T47D (cell line): ENCODE data around the gene NFE2L3.
"Not testable (repeated sequence)": the region's sequence is repeated elsewhere in the genome, so short reads cannot be mapped to it uniquely, and the experiment has no call there.

Experiments
- DNase-seq, 2 experiments: peaks; one replicate each; pipeline versions ENCODE4 v3.0.0 to v3.0.0-alpha.2; 2011 to 2012; ENCODE audit warnings: low read depth in 1 of 2, low spot score in 1 of 2
- JUND ChIP-seq: IDR thresholded peaks from 2 replicates; pipeline ENCODE4 v1.6.1; 2012; ENCODE audit warnings: low read depth
- in situ Hi-C: cut with HindIII; loops from 2 replicates; pipeline ENCODE4 v1.10.0; 2016; ENCODE audit warnings: low sequenced_read_pairs, low pct_unique_long_range_greater_than_20kb

The NFE2L3 gene

DNA sequence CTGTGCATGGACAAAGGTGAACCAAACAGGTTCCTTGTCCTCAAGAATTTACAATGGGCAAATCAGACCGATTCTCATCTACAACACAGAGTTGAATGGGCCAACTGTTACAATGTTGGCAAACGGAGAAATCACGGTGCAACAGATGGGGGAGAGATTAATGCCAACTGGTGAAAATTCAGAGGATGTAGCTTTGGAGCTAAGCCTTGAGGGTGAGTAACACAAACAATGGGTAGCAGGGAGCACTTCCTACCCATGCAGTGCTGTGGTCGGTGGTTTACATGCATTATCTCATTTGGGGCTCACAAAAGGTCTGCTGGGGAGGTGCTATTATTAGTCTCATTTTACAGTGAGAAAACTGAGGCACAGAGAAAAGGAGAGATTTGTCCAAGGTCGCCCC lies 902 bp upstream of the NFE2L3 start:
- in situ Hi-C loops = no loop called here
- TF ChIP-seq JUND = no peak
- DNase-seq = no peak

DNA sequence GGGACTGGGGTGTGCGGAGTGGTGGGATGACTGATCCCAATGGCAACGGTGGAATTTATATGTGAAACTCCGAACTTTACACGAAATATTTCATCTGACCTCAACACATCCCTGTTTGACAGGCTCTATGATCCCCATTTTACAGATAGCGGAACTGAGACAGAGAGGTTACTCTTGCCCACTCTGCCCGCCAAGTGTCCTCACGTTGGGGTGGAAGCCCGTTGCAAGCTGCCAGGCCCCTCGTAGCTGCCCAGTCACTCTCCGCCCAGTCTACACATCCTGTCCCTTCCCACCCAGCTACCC lies 397 bp upstream of the NFE2L3 start:
- DNase-seq = no peak
- no peak for TF ChIP-seq JUND
- in situ Hi-C loops = no loop called here

DNA sequence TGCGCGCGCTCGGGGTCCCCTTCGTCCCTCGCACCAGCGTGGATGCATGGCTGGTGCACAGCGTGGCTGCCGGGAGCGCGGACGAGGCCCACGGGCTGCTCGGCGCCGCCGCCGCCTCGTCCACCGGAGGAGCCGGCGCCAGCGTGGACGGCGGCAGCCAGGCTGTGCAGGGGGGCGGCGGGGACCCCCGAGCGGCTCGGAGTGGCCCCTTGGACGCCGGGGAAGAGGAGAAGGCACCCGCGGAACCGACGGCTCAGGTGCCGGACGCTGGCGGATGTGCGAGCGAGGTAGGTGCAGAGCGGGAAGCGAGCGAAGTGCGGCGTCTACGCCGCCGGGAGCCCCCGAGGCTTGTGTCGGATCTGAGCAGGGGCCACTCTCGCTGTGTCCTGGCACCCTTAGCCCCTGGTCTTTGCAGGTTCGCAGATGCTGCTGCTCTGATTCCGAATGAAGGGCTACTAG lies 813 bp downstream of the NFE2L3 start:
- DNase-seq, in situ Hi-C loops: not testable (repeated sequence)

DNA sequence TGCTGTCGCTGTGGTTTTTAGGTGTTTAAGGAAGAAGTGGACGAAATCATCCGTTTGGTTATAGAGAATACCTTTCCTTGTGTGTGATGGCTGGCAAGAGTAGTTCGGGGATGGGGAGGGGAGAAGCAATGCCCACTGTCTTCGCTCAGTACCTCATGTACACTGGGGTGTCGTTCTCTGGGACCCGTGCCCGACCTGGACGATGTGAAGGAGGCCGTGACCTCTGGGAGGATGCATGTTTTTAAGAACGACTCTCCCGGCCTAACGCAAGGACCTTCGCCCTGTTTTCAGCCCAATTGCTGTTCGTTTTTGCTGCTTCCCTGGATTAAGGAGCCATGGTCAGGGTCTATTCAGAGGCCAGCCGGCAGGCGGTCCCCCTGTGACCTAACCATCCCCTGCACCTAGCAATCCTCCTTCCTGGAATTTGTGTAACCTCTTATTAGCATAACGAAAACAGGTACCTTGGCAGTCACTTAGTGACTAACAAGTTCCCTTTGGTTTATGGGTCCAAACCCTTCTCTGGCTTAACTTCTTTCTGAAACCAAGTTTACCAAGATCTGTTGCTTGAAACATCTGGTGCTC lies 1.3 kb downstream of the NFE2L3 start:
- in situ Hi-C loops = no loop called here
- TF ChIP-seq JUND = no peak
- no peak for DNase-seq

DNA sequence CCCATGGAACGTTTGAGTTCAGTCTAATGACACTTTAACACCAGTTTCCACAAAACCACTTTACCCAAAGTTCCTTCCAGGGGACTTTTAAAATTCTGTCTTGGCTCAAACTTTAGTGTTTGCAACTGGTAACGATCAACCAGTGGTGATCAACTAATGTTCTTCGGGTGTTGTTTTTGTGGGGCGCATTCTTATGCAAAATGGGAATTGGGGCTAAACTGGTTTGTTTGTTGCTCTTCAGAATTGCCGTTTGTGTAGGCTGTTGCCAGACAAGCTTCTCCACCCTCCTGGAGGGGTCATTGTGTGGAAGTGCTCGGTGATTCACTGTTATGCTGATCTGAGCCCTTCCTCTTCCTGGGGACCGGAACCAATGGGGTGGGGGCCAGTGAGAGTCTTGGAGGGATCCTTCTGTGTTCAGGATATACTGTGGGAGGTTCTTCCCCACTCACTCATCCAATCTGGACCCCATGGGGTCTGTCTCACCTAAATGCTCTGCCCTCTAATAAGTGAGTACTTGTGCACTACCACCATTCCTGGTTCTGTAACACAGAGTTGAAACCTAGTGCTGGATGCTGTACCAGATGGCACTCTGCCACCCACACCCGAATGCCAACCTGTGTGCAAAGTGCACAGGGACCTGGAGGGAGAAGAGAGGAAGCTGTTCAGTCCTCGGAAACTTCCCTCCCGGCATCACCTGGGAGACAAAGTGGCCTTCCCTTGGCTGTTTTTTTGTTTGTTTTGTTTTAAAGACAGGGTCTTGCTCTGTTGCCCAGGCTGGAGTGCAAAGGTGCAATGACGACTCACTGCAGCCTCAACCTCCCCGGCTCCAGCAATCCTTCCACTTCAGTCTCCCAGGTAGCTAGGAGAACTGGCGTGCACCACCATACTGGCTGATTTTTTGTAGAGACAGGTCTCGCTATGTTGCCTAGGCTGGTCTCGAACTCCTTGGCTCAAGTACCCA lies 2.1 kb downstream of the NFE2L3 start:
- in situ Hi-C loops = no loop called here
- no peak for DNase-seq
- no peak for TF ChIP-seq JUND

DNA sequence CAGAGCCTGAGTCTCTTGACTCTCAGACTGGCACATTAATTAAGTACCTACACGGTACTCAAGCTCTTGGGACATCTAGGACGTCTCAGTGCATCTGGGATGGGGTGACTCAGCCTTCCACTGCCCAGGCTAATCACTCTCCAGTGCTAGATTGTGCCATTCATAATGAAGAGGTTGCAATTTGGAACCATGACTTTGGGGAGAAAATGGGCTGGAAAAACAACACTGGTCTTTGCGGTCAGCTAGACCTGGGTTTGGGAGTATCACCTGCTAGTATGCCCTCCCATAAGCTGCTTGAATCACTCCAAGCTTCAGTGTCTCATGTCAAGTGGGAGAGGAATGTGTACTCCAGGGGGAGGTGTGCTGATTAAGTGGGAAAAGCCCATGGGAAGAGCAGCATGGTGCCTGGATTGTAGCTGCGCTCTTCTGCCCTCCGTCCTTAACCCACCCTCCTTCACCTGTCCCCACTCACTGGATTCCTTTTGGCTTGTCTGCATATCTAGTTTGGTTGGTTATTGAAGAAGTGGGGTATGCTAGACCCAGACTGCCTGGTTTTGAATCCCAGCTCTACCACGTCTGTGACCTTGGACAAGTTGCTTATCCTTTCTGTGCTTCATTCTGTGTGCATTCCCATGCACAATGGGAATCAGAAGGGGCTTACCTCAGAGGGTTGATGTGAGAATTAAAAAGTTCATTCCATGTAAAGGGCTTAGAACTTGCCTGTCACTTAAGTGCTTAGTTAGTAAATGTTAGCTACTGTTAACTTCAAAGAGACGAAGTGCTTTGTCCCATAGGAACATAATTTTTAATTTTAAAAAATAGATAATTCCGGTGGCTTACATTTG lies 3.8 kb downstream of the NFE2L3 start:
- in situ Hi-C loops = no loop called here
- no peak for DNase-seq
- TF ChIP-seq JUND = no peak

DNA sequence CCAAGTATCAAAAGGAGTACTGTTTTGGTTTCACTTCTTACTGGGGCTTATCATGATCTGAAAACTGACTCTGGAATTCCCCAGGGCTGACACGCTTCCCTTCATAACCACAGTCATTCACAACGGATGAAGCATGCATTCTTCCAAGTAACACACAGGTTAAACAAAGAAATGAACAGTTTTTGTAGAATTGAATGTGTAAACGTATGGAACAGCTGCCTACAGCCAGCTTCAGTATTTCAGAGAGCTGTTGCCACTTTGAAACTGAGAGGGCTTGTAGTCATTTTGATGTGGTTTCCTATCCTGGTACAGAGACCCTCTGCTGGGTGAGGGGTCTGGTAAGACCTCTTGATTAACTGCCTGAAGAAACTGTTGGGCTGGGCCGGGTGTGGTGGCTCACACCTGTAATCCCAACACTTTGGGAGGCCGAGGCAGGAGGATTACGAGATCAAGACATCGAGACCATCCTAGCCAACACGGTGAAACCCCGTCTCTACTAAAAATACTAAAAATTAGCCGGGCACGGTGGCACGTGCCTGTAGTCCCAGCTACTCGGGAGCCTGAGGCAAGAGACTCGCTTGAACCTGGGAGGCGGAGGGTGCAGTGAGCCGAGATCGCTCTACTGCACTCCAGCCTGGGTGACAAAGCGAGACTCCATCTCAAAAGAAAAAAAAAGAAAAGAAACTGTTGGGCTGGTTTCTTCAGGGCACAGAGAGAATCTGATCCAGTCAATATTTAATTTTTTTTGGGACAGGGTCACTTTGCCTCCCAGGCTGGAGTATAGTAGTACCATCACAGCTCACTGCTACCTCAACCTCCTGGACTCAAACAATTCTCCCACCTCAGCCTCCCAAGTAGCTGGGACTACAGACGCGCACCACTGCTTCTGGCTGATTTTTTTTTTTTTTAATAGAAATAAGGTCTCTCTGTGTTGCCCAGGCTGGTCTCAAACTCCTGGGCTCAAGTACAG lies 4.7 kb downstream of the NFE2L3 start:
- in situ Hi-C loops = no loop called here
- TF ChIP-seq JUND = no peak
- peak in 1 of 2 experiments; percentile 61 for DNase-seq

DNA sequence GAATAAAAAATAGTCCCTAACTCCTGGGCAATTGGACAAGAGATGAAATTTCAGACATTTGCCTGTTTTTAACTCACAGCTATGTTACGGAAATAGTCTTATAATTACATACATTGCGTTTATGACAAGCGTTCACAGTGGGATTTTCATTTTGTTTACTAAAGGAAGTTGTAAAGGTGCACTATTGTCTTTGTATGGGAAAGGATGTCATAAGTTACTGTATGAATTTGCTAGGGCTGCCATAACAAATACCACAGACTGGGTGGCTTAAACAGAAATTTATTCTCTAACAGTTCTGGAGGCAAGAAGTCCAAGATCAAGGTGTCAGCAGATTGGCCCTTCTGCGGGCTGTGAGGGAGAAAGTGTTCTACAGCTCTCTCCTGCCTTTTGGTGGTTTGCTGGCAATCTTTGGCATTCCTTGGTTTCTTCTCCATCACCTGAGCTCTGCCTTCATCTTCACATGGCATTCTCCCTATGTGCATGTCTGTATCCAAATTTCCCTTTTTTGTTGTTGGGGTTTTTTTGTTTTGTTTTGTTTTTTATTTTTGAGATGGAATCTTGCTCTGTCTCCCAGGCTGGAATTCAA lies 5.6 kb downstream of the NFE2L3 start:
- no peak for DNase-seq
- in situ Hi-C loops = no loop called here
- no peak for TF ChIP-seq JUND

DNA sequence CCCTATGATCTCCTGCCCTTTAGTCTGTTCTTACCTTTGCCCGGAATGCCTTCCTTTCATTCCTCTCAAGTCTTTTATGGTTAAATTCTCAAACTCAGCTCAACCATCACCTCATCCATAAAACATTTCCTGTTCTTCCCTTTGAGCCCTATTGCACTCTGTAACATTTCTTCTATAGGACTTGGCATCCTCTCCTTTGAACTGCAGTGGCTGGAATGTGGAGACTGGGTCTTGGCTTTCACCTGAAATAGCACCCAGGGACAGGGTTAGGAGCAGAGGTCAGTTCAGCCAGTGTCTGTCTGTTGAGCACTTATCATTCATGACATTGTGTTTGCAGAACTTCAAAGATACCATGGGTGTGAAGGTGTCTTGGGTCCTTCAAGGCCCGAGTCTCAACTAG lies 7.2 kb downstream of the NFE2L3 start:
- TF ChIP-seq JUND = no peak
- no peak for DNase-seq
- in situ Hi-C loops = no loop called here

DNA sequence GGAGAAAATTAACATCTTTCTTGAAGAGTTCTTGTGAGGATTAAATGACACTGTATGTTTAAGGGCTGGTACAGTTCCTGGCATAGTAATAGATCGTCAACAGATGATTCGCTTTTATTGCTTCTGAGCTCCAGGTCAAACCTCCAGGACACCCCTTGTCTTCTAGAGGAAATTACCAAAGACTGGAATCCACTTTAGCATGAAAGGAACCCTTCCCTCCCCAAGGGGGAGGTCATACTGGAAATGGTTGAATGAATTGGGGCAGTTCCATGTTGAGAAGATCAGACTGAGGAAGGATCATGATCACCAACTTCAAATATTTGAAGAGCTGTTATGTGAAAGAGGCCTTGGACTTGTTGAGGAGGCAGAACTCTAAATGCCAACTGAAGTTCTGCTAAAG lies 8.9 kb downstream of the NFE2L3 start:
- in situ Hi-C loops = no loop called here
- no peak for DNase-seq
- no peak for TF ChIP-seq JUND

DNA sequence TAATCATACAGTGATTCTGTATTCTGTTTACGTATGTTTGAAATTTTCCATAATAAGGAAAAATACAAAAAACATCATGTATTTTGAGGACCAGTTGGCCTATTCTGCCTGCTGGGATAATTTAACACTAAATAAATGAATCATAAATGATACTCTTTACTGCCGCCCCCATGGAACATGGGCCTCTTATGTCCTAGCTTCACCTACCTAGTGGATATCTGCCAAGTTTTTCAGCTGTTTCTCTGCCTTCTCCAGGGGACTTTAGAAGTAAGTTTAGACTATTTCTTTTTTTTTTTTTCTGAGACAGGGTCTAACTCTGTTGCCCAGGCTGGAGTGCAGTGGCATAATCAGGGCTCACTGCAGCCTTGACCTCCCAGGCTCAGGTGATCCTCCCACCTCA lies 10.4 kb downstream of the NFE2L3 start:
- no peak for DNase-seq

DNA sequence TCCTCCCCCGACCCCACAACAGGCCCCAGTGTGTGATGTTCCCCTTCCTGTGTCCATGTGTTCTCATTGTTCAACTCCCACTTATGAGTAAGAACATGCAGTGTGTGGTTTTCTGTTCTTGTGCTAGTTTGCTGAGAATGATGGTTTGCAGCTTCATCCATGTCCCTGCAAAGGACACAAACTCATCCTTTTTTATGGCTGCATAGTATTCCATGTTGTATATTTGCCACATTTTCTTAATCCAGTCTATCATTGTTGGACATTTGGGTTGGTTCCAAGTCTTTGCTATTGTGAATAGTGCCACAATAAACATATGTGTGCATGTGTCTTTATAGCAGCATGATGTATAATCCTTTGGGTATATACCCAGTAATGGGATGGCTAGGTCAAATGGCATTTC lies 11.8 kb downstream of the NFE2L3 start:
- in situ Hi-C loops, DNase-seq: not testable (repeated sequence)

More for the DNA sequence above, 10.4 kb downstream of the NFE2L3 start:
- TF ChIP-seq JUND = no peak
- in situ Hi-C loops = no loop called here
